Upper lobe of left lung (tissue), 6 donors: ENCODE results near the gene CEP63. TPM values are rescaled to one million over a fixed set of nuclear protein-coding genes. Genes with fewer than 3 reads are reported as not detected.

Experiments
- ATAC-seq, 2 donors: fragments of 200-7000 bp; cut with Tn5 transposase; one replicate each; pipeline ENCODE4 v1.9.1; 2022; ENCODE audit warnings: mild to moderate bottlenecking in 2 of 2, moderate library complexity in 2 of 2; ENCODE audit not compliant: low FRiP score in 2 of 2
- DNase-seq, 2 donors: peaks; one replicate each; pipeline ENCODE4 v3.0.0-alpha.2; 2019 to 2020
- H3K27ac ChIP-seq, 4 donors: fragments of 200-600 bp; sonication (generic); one replicate each; pipeline ENCODE4 v1.5.1; 2016 to 2019
- H3K27me3 ChIP-seq, 4 donors: fragments of 200-600 bp; sonication (generic); one replicate each; pipeline ENCODE4 v1.5.1; 2017 to 2019
- H3K36me3 ChIP-seq, 4 donors: fragments of 200-600 bp; sonication (generic); one replicate each; pipeline ENCODE4 v1.5.1; 2016 to 2019
- H3K4me1 ChIP-seq, 4 donors: fragments of 200-600 bp; sonication (generic); one replicate each; pipeline ENCODE4 v1.5.1; 2018 to 2019
- H3K4me3 ChIP-seq, 4 donors: fragments of 200-600 bp; sonication (generic); one replicate each; pipeline ENCODE4 v1.5.1; 2017 to 2019; ENCODE audit warnings: mild to moderate bottlenecking in 2 of 4, moderate library complexity in 1 of 4
- H3K9me3 ChIP-seq, 4 donors: fragments of 200-600 bp; sonication (generic); one replicate each; pipeline ENCODE4 v1.5.1; 2018 to 2019
- EP300 ChIP-seq, 4 donors: sonication (generic); formaldehyde crosslinking; IDR thresholded peaks; one replicate each; pipeline ENCODE4 v1.5.1; 2017; ENCODE audit warnings: antibody characterized with exemption in 4 of 4, control low read depth in 2 of 4
- POLR2A ChIP-seq, 4 donors: fragments of 450-650 bp; IDR thresholded peaks; one replicate each; pipeline ENCODE4 v1.5.1; 2016 to 2017; ENCODE audit warnings: antibody characterized with exemption in 4 of 4, mild to moderate bottlenecking in 2 of 4
- POLR2AphosphoS5 ChIP-seq, 2 donors: sonication (generic); formaldehyde crosslinking; IDR thresholded peaks; one replicate each; pipeline ENCODE4 v1.5.1; 2017; ENCODE audit warnings: antibody characterized with exemption in 2 of 2
- WGBS, 2 donors: methylation state at CpG; one replicate each; pipeline ENCODE4 v1.1.5; 2017 to 2018; 5-methylcytosine and 5-hydroxymethylcytosine counted together
- total RNA-seq, 6 donors: library from RNA; depleted of rRNA in 4 of 6; stranded (reverse); fragments of >200 nt in 4 of 6; gene quantifications; one replicate each; pipeline versions ENCODE4 v1.1.0 to v1.2.1, GENCODE V29; 2016 to 2021
- TF ChIP-seq, protein P1 (sequence below), 6 experiments: fragments of 450-650 bp in 4 of 6; fragments of 200-600 bp in 2 of 6; sonication (generic) in 2 of 6; IDR thresholded peaks; one replicate each; pipeline ENCODE4 v1.5.1; 2016 to 2019; ENCODE audit warnings: antibody characterized with exemption in 6 of 6
- donor health status: DM: no; HTN: no; CAD: no; lungs with moderate emphysema.
- donor health status: DM: no; HTN: yes; CAD: no; lungs with severe emphysema.

CEP63 gene
- total RNA-seq, 6 donors from 2014 or later = 13.8 to 44.0 (median 20.6) TPM

DNA sequence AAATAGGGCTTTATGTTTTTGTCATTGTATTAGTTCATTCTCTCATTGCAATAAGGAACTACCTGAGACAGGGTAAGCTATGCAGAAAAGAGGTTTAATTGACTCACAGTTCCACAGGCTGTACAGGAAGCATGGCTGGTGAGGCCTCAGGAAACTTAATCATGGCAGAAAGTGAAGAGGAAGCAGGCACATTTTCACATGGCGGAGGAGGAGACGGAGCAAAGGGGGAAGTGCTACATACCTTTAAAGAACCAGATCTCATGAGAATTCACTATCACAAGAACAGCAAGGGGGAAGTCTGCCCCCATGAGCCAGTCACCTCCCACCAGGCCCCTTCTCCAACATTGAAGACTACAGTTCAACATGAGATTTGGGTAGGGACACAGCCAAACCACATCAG is 25.6 kb downstream of the CEP63 start:
- H3K9me3 ChIP-seq = no peaks in the 10 kb centered on the region
- H3K27ac ChIP-seq = peak overlapping the region in 1 of 4 donors; percentile 3
- ATAC-seq (no peak), DNase-seq (no peak)
- no peak overlapping the region for H3K4me3 ChIP-seq
- H3K27me3 ChIP-seq = no peaks in the 10 kb centered on the region
- H3K36me3 ChIP-seq = peaks cover 0 to 14% (median 2%) of the 10 kb centered on the region in 4 donors
- peaks cover 0 to 4% (median 0%) of the 10 kb centered on the region in 4 donors for H3K4me1 ChIP-seq
- TF ChIP-seq, protein P1, sequence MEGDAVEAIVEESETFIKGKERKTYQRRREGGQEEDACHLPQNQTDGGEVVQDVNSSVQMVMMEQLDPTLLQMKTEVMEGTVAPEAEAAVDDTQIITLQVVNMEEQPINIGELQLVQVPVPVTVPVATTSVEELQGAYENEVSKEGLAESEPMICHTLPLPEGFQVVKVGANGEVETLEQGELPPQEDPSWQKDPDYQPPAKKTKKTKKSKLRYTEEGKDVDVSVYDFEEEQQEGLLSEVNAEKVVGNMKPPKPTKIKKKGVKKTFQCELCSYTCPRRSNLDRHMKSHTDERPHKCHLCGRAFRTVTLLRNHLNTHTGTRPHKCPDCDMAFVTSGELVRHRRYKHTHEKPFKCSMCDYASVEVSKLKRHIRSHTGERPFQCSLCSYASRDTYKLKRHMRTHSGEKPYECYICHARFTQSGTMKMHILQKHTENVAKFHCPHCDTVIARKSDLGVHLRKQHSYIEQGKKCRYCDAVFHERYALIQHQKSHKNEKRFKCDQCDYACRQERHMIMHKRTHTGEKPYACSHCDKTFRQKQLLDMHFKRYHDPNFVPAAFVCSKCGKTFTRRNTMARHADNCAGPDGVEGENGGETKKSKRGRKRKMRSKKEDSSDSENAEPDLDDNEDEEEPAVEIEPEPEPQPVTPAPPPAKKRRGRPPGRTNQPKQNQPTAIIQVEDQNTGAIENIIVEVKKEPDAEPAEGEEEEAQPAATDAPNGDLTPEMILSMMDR (IDR thresholded peaks at IDR 0.05) = no peak
- TF ChIP-seq POLR2A (IDR thresholded peaks at IDR 0.05) (no peak), EP300 (IDR thresholded peaks at IDR 0.05) (no peak), POLR2AphosphoS5 (IDR thresholded peaks at IDR 0.05) (no peak)
- WGBS, 2 donors = 71 to 79% methylated on average over 2 of the region's 2 CpGs

DNA sequence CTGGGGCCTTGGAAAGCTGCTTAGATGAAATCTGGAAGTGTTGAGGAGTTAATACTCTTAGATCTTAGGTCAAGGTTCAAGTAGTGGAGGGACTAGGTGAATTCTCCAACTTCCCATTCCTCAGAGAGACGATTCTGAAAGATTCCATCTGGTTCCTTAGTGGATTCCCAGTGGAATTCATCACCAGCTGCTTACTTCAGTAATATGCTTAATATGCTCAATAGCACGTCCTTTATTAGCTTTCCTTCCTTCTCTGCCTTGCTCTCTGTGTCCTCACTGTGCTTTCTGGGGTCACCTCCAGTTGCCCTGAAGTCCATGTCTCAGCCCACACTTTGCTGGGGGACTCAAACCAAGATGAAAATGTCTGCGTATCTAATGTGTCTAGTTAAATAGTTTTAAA is 31.0 kb downstream of the CEP63 start:
- H3K27me3 ChIP-seq = no peaks in the 10 kb centered on the region
- H3K4me1 ChIP-seq = peaks cover 0 to 11% (median 2%) of the 10 kb centered on the region in 4 donors
- H3K9me3 ChIP-seq = no peaks in the 10 kb centered on the region
- DNase-seq = no peak
- H3K36me3 ChIP-seq = peaks cover 0 to under 1% (median 0%) of the 10 kb centered on the region in 4 donors
- 59 to 73% methylated on average over 3 of the region's 3 CpGs for WGBS, 2 donors
- TF ChIP-seq POLR2AphosphoS5 (IDR thresholded peaks at IDR 0.05) (no peak), POLR2A (IDR thresholded peaks at IDR 0.05) (no peak), EP300 (IDR thresholded peaks at IDR 0.05) (no peak)
- TF ChIP-seq, protein P1 (IDR thresholded peaks at IDR 0.05) = no peak
- no peak for ATAC-seq
- H3K4me3 ChIP-seq = no peak overlapping the region
- H3K27ac ChIP-seq = peak overlapping the region in 3 of 4 donors; percentile 1 to 17 (median 13)

DNA sequence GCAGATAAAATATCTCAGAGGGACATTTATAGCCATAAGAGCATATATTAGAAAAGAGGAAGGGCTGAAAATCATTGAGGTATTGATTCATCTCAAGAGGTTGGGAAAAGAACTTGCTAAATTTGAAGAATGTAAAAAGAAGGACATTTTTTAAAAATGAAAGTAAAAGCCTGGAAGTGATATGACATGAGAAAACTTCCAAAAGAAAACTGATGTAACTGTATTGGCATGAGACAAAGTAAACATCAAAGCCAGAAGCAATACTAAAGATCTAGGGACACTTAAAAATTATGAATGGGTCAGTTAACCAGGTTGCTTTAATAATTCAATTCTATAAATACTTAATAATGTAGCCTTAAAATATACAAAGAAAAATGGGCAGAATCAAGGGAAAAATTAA is 31.9 kb downstream of the CEP63 start:
- no peaks in the 10 kb centered on the region for H3K27me3 ChIP-seq
- no peak for DNase-seq
- H3K27ac ChIP-seq = peak overlapping the region in 2 of 4 donors; percentile 1 to 13
- peaks cover 0 to 11% (median 2%) of the 10 kb centered on the region in 4 donors for H3K4me1 ChIP-seq
- TF ChIP-seq POLR2A (IDR thresholded peaks at IDR 0.05) (no peak), POLR2AphosphoS5 (IDR thresholded peaks at IDR 0.05) (no peak), EP300 (IDR thresholded peaks at IDR 0.05) (no peak)
- TF ChIP-seq, protein P1 (IDR thresholded peaks at IDR 0.05) = no peak
- ATAC-seq = no peak
- no peak overlapping the region for H3K4me3 ChIP-seq
- peaks cover 0 to 5% (median 2%) of the 10 kb centered on the region in 4 donors for H3K9me3 ChIP-seq
- H3K36me3 ChIP-seq = no peaks in the 10 kb centered on the region

DNA sequence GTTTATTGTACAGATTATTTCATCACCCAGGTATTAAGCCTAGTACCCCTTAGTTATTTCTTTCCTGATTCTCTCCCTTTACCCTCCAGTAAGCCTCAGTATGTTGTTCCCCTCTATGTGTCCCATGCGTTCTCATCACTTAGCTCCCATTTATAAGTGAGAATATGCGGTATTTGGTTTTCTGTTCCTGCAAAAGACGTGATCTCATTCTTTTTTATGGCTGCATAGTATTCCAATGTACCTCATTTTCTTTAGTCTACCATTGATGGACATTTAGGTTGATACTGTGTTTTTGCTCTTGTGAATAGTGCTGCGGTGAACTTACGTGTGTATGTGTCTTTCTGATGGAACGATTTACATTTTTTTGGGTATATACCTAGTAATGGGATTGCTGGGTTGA is 36.7 kb downstream of the CEP63 start:
- Histone ChIP-seq H3K36me3 (no peaks in the 10 kb centered on the region), H3K4me3 (no peak overlapping the region), H3K27ac (no peak overlapping the region), H3K27me3 (no peaks in the 10 kb centered on the region), H3K4me1 (no peaks in the 10 kb centered on the region), H3K9me3 (peaks cover 5 to 32% (median 25%) of the 10 kb centered on the region in 4 donors)
- TF ChIP-seq, protein P1 (IDR thresholded peaks at IDR 0.05) = no peak
- TF ChIP-seq EP300 (IDR thresholded peaks at IDR 0.05) = no peak
- TF ChIP-seq POLR2A (IDR thresholded peaks at IDR 0.05) = no peak
- no peak for TF ChIP-seq POLR2AphosphoS5 (IDR thresholded peaks at IDR 0.05)
- no peak for ATAC-seq
- DNase-seq = no peak
- WGBS, 2 donors = 97% methylated on average over 6 of the region's 6 CpGs

DNA sequence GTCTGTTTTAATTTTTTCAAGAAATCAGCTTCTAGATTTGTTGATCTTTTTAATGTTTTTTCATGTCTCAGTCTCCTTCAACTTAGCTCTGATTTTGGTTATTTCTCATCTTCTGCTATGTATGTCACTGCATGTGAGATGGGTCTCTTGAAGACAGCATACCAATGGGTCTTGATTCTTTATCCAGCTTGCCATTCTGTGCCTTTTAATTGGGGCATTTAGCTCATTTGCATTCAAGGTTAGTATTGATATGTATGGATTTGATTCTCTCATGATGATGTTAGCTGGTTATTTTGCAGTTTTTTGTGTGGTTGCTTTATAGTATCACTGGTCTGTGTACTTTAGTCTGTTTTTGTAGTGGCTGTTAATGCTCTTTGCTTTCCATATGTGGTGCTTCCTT is 39.4 kb downstream of the CEP63 start:
- DNase-seq = no peak
- Histone ChIP-seq H3K36me3 (no peaks in the 10 kb centered on the region), H3K4me3 (no peak overlapping the region), H3K9me3 (peaks cover 5 to 32% (median 25%) of the 10 kb centered on the region in 4 donors), H3K27me3 (no peaks in the 10 kb centered on the region), H3K27ac (no peak overlapping the region), H3K4me1 (no peaks in the 10 kb centered on the region)
- no peak for TF ChIP-seq POLR2AphosphoS5 (IDR thresholded peaks at IDR 0.05)
- TF ChIP-seq, protein P1 (IDR thresholded peaks at IDR 0.05) = no peak
- no peak for TF ChIP-seq EP300 (IDR thresholded peaks at IDR 0.05)
- TF ChIP-seq POLR2A (IDR thresholded peaks at IDR 0.05) = no peak
- ATAC-seq = no peak
